ENCODE data around the gene CDH18.

CDH18 gene
- long read RNA-seq, partial matches to known transcripts: 0 of 1 reads
- long read RNA-seq, other reads (novel, unspliced or antisense): 1 of 1 reads

DNA sequence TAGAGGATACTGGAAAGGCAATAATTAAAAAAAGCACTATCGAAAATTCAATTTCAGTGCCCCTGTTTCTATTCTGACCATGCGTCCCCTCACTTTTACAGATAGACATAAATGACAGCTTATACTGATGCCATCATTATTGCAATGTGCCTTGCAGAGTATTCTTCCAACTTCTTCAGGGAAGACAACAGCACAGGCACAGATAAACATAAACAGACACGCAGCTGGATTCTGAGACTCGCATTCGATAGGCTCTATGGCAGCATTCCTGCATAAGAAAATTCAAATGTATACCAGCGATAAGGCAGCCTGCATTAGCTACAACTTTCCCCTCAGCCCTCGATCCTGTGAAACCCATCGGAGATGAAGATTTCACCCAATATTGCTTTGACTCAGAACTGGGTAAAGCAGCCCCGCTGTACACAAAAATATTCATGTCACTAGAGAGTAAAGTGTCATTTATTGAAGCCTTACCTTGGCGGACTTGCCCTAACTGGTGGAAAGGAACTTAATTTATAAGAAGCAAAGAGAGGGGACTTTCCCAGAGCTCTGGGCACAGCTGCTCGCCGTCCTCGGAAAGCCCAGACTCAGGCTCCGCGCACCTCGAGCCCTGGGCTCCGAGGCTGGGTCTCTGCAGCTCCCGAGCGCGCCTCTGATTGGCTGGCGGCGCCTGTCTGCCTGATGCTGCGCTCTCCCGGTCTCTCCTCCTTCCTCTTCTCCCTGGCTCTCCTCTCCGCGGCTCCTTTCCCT is at the start of gene CDH18:
TSS of gene CDH18 (minus strand) at position 589 of the 750 bp plus-strand sequence. CDS start 149,214 bp downstream, outside the sequence.
- Histone ChIP-seq H3K4me3 (replicated peaks; ENCODE audit: insufficient read depth, low read length) (no peak within 1 kb of the TSS), H3K27me3 (ENCODE audit: insufficient read depth, poor library complexity, severe bottlenecking) (no peaks in the 10 kb centered on the region), H3K27ac (replicated peaks) (no peak within 1 kb of the TSS)
- TF ChIP-seq GABPA (IDR thresholded peaks at IDR 0.05; ENCODE audit: low read depth): no peak
- DNase-seq (ENCODE audit: low read depth in 1 of 2, low spot score in 1 of 2): no peak

GRCh38 chr5:20034717-20035116 is 46.7 kb upstream of the CDH18 start:
- H3K27me3 ChIP-seq (ENCODE audit: insufficient read depth, poor library complexity, severe bottlenecking): no peaks in the 10 kb centered on the region
- TF ChIP-seq CTCF (IDR thresholded peaks at IDR 0.05; ENCODE audit: insufficient read depth, low read length): no peak
- no peak for DNase-seq (ENCODE audit: low read depth in 1 of 2, low spot score in 1 of 2)
- H3K4me3 ChIP-seq (replicated peaks; ENCODE audit: insufficient read depth, low read length): no peak overlapping the region
- no peak overlapping the region for H3K27ac ChIP-seq (replicated peaks)

DNA sequence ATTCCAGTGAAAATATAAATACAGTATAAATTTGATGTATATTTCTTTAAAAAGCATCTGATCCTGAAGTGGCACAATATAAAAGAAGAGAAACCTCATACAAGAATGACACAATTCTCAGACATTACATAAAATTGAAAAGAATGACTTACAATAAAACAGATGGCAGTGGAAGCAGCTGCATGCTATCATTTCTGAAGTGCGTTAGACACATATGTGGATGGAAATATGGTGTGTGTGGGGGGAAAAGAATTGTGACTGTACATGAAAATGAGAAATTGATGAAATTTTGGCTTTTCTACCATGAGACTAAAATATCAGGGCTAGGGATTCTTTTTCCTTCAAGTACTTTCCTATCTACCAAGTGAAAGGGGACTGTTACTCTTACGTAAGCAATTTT is 45.9 kb upstream of the CDH18 start:
- Histone ChIP-seq H3K4me3 (replicated peaks; ENCODE audit: insufficient read depth, low read length) (no peak overlapping the region), H3K27ac (replicated peaks) (no peak overlapping the region), H3K27me3 (ENCODE audit: insufficient read depth, poor library complexity, severe bottlenecking) (no peaks in the 10 kb centered on the region)
- DNase-seq (ENCODE audit: low read depth in 1 of 2, low spot score in 1 of 2): no peak
- no peak for TF ChIP-seq GABPA (IDR thresholded peaks at IDR 0.05; ENCODE audit: low read depth)
- no peak for TF ChIP-seq CTCF (IDR thresholded peaks at IDR 0.05; ENCODE audit: insufficient read depth, low read length)
- TF ChIP-seq REST (IDR thresholded peaks at IDR 0.05; ENCODE audit: insufficient replicate concordance, low read depth): no peak
- no peak for TF ChIP-seq SPI1 (IDR thresholded peaks at IDR 0.05; ENCODE audit: borderline replicate concordance, low read depth)
- TF ChIP-seq POLR2AphosphoS5 (IDR thresholded peaks at IDR 0.05; ENCODE audit: low read depth): no peak

DNA sequence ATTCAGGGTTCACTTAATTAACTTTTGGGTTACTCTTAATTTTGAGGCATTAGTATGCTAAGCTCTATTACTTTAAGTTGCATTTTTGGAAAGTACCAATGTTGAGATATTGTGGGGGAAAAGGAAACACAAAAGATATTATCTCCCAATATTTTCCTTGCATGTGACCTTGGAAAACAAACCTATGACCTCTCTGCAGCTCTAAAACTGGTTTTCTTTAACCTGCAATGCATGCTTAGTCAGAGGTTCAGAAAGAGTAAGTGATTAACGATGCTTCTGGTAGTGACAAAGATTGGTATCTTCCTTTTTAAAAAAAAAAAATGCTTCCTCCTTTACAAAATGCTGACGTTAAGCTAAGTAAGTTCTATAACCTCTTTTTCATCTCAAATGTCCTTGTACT is 44.9 kb upstream of the CDH18 start:
- no peak for DNase-seq (ENCODE audit: low read depth in 1 of 2, low spot score in 1 of 2)
- Histone ChIP-seq H3K27ac (replicated peaks) (peak overlapping the region; percentile 62), H3K4me3 (replicated peaks; ENCODE audit: insufficient read depth, low read length) (no peak overlapping the region), H3K27me3 (ENCODE audit: insufficient read depth, poor library complexity, severe bottlenecking) (no peaks in the 10 kb centered on the region)
- TF ChIP-seq GABPA (IDR thresholded peaks at IDR 0.05; ENCODE audit: low read depth) (no peak), POLR2AphosphoS5 (IDR thresholded peaks at IDR 0.05; ENCODE audit: low read depth) (no peak), CTCF (IDR thresholded peaks at IDR 0.05; ENCODE audit: insufficient read depth, low read length) (no peak), REST (IDR thresholded peaks at IDR 0.05; ENCODE audit: insufficient replicate concordance, low read depth) (no peak), SPI1 (IDR thresholded peaks at IDR 0.05; ENCODE audit: borderline replicate concordance, low read depth) (no peak)

All from HL-60 (cell line).